ENCODE data around the gene TPSB2. TPM values are rescaled to one million over a fixed set of nuclear protein-coding genes. Genes with fewer than 3 reads are reported as not detected.

TPSB2 gene
- polyA plus RNA-seq, 1 donor (not counting 4 experiments of a cell fraction or from before 2014, with no cell fraction given), result not detected

- no peak for FAIRE-seq
- DNase-seq (ENCODE audit: low read depth, low spot score), result no peak
- dilution Hi-C loops (cut with MboI; ENCODE audit: extremely low pct_ligation_motif_present, low sequenced_read_pairs), result no loop called here
These were observed 32.3 kb upstream of the TPSB2 start for GRCh38 chr16:1262210-1262845.

GRCh38 chr16:1261131-1261892, 31.3 kb upstream of the TPSB2 start:
- Histone ChIP-seq H3K9ac (ENCODE audit: control insufficient read depth, extremely low read depth, insufficient read depth, low read length) (no peak overlapping the region), H3K36me3 (ENCODE audit: control insufficient read depth in 2 of 2, extremely low read depth in 1 of 2, insufficient read depth in 2 of 2, low read length in 2 of 2) (no peaks in the 10 kb centered on the region), H3K27ac (ENCODE audit: control insufficient read depth, insufficient read depth, low read length) (no peak overlapping the region), H3K4me3 (ENCODE audit: control insufficient read depth in 2 of 3, extremely low read depth in 1 of 3, insufficient read depth in 2 of 3, low read depth in 1 of 3, low read length in 3 of 3) (no peak overlapping the region), H4K20me1 (ENCODE audit: control insufficient read depth, extremely low read depth, insufficient read depth, low read length) (no peaks in the 10 kb centered on the region), H3K9me3 (ENCODE audit: control insufficient read depth, low read depth, low read length) (peaks cover 2% of the 10 kb centered on the region), H3K27me3 (ENCODE audit: control insufficient read depth, extremely low read depth, insufficient read depth, low read length) (peaks cover 47% of the 10 kb centered on the region), H2AFZ (ENCODE audit: control insufficient read depth, low read length) (no peak overlapping the region), H3K9me1 (ENCODE audit: control insufficient read depth, extremely low read depth, insufficient read depth, low read length) (no peaks in the 10 kb centered on the region), H3K79me2 (ENCODE audit: control insufficient read depth, insufficient read depth, low read length) (no peaks in the 10 kb centered on the region), H3K4me2 (ENCODE audit: control insufficient read depth, extremely low read depth, insufficient read depth, low read depth, low read length) (no peak overlapping the region), H3K4me1 (ENCODE audit: control insufficient read depth, extremely low read depth, insufficient read depth, low read length) (no peaks in the 10 kb centered on the region)
- no peak for FAIRE-seq
- dilution Hi-C loops (cut with MboI; ENCODE audit: extremely low pct_ligation_motif_present, low sequenced_read_pairs), result no loop called here
- TF ChIP-seq, protein P1, sequence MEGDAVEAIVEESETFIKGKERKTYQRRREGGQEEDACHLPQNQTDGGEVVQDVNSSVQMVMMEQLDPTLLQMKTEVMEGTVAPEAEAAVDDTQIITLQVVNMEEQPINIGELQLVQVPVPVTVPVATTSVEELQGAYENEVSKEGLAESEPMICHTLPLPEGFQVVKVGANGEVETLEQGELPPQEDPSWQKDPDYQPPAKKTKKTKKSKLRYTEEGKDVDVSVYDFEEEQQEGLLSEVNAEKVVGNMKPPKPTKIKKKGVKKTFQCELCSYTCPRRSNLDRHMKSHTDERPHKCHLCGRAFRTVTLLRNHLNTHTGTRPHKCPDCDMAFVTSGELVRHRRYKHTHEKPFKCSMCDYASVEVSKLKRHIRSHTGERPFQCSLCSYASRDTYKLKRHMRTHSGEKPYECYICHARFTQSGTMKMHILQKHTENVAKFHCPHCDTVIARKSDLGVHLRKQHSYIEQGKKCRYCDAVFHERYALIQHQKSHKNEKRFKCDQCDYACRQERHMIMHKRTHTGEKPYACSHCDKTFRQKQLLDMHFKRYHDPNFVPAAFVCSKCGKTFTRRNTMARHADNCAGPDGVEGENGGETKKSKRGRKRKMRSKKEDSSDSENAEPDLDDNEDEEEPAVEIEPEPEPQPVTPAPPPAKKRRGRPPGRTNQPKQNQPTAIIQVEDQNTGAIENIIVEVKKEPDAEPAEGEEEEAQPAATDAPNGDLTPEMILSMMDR (optimal IDR thresholded peaks at IDR 0.05 in 1 of 3, IDR thresholded peaks at IDR 0.05 in 1 of 3, conservative IDR thresholded peaks at IDR 0.05 in 1 of 3; ENCODE audit: extremely low read depth in 1 of 3, insufficient read depth in 2 of 3, low read length in 3 of 3), result no peak
- peak; percentile 86 for TF ChIP-seq EZH2 (IDR thresholded peaks at IDR 0.05; ENCODE audit: low read length)
- DNase-seq (ENCODE audit: low read depth, low spot score), result no peak

More at GRCh38 chr16:1262210-1262845, 32.3 kb upstream of the TPSB2 start:
- Histone ChIP-seq H3K4me2 (ENCODE audit: control insufficient read depth, extremely low read depth, insufficient read depth, low read depth, low read length) (no peak overlapping the region), H4K20me1 (ENCODE audit: control insufficient read depth, extremely low read depth, insufficient read depth, low read length) (no peaks in the 10 kb centered on the region), H3K4me1 (ENCODE audit: control insufficient read depth, extremely low read depth, insufficient read depth, low read length) (no peaks in the 10 kb centered on the region), H3K9me3 (ENCODE audit: control insufficient read depth, low read depth, low read length) (peaks cover 2% of the 10 kb centered on the region), H3K9me1 (ENCODE audit: control insufficient read depth, extremely low read depth, insufficient read depth, low read length) (no peaks in the 10 kb centered on the region), H3K79me2 (ENCODE audit: control insufficient read depth, insufficient read depth, low read length) (no peaks in the 10 kb centered on the region), H2AFZ (ENCODE audit: control insufficient read depth, low read length) (no peak overlapping the region), H3K36me3 (ENCODE audit: control insufficient read depth in 2 of 2, extremely low read depth in 1 of 2, insufficient read depth in 2 of 2, low read length in 2 of 2) (no peaks in the 10 kb centered on the region), H3K4me3 (ENCODE audit: control insufficient read depth in 2 of 3, extremely low read depth in 1 of 3, insufficient read depth in 2 of 3, low read depth in 1 of 3, low read length in 3 of 3) (no peak overlapping the region), H3K9ac (ENCODE audit: control insufficient read depth, extremely low read depth, insufficient read depth, low read length) (no peak overlapping the region), H3K27ac (ENCODE audit: control insufficient read depth, insufficient read depth, low read length) (no peak overlapping the region), H3K27me3 (ENCODE audit: control insufficient read depth, extremely low read depth, insufficient read depth, low read length) (peaks cover 47% of the 10 kb centered on the region)
- no peak for TF ChIP-seq EZH2 (IDR thresholded peaks at IDR 0.05; ENCODE audit: low read length)
- TF ChIP-seq, protein P1 (optimal IDR thresholded peaks at IDR 0.05 in 1 of 3, IDR thresholded peaks at IDR 0.05 in 1 of 3, conservative IDR thresholded peaks at IDR 0.05 in 1 of 3; ENCODE audit: extremely low read depth in 1 of 3, insufficient read depth in 2 of 3, low read length in 3 of 3), result no peak

All from keratinocyte (primary cell).